Panc1 (cell line): ENCODE results near the gene NEGR1. TPM values are rescaled to one million over a fixed set of nuclear protein-coding genes. Genes with fewer than 3 reads are reported as not detected.

Experiments
- ATAC-seq: fragments of 200-7000 bp; cut with Tn5 transposase; 2 replicates; pipeline ENCODE4 v1.9.1; 2020; ENCODE audit warnings: mild to moderate bottlenecking, moderate library complexity
- BruUV-seq: library from RNA; stranded (reverse); fragments of 400-500 nt; replicated peaks from 2 replicates; lab custom pipeline; 2021; lab: Mats Ljungman, UMichigan
- CTCF ChIA-PET: fragments of 300-600 bp; sonication (Branson Sonifier 250); formaldehyde crosslinking; loops from one replicate; lab custom pipeline; 2022; ENCODE audit warnings: antibody characterized with exemption; lab: Charles Lee
- POLR2A ChIA-PET: fragments of 300-600 bp; sonication (Branson Sonifier 250); formaldehyde crosslinking; loops from one replicate; lab custom pipeline; 2022; ENCODE audit warnings: antibody characterized with exemption; lab: Charles Lee
- DNase-seq: peaks from one replicate; pipeline ENCODE4 v3.0.0-alpha.2; 2010; ENCODE audit warnings: low read depth, low spot score
- H3K27ac ChIP-seq: 2 replicates; pipeline ENCODE4 v1.5.1; 2011; ENCODE audit warnings: mild to moderate bottlenecking, low read length, inconsistent platforms
- H3K27me3 ChIP-seq: fragments of 200-500 bp; sonication (Bioruptor generic); 2 replicates; pipeline ENCODE4 v1.6.0; 2014; ENCODE audit warnings: low read length, inconsistent platforms; ENCODE audit not compliant: control insufficient read depth, insufficient read depth
- H3K36me3 ChIP-seq: fragments of 200-500 bp; sonication (Bioruptor generic); 2 replicates; pipeline ENCODE4 v1.5.1; 2014; ENCODE audit warnings: inconsistent platforms, mild to moderate bottlenecking, low read length, moderate library complexity; ENCODE audit not compliant: control insufficient read depth, insufficient read depth
- H3K4me1 ChIP-seq: 2 replicates; pipeline ENCODE4 v1.5.1; 2011; ENCODE audit warnings: inconsistent platforms, mild to moderate bottlenecking, low read length, moderate library complexity; ENCODE audit not compliant: control insufficient read depth, insufficient read depth
- H3K4me3 ChIP-seq, 2 experiments: 2 replicates each; pipeline ENCODE4 v1.5.1; 2011 to 2012; ENCODE audit warnings: low read depth in 2 of 2, low read length in 2 of 2, mild to moderate bottlenecking in 2 of 2, inconsistent platforms in 1 of 2, moderate library complexity in 1 of 2
- H3K9me3 ChIP-seq: fragments of 200-500 bp; sonication (Bioruptor generic); 2 replicates; pipeline ENCODE4 v1.5.1; 2014; ENCODE audit warnings: low read depth, mild to moderate bottlenecking, inconsistent platforms, low read length, moderate library complexity; ENCODE audit not compliant: control insufficient read depth, insufficient read depth
- POLR2AphosphoS5 ChIP-seq: IDR thresholded peaks from 2 replicates; pipeline ENCODE4 v1.6.1; 2012; ENCODE audit warnings: mild to moderate bottlenecking, low read depth, low read length, moderate library complexity
- REST ChIP-seq, 2 experiments: IDR thresholded peaks; 2 replicates each; pipeline ENCODE4 v1.6.1; 2011 to 2012; ENCODE audit warnings: low read depth in 2 of 2, control low read depth in 1 of 2, low read length in 1 of 2, mild to moderate bottlenecking in 1 of 2, moderate library complexity in 1 of 2; ENCODE audit not compliant: insufficient read depth in 1 of 2
- SIN3A ChIP-seq: IDR thresholded peaks from 2 replicates; pipeline ENCODE4 v1.6.1; 2012; ENCODE audit warnings: low read depth, mild to moderate bottlenecking, low read length, moderate library complexity, borderline replicate concordance; ENCODE audit not compliant: insufficient read depth
- TCF7L2 ChIP-seq: IDR thresholded peaks from 2 replicates; pipeline ENCODE4 v1.6.1; 2011; ENCODE audit warnings: mild to moderate bottlenecking, low read depth, low read length, inconsistent platforms
- in situ Hi-C: cut with HindIII; loops from 2 replicates; pipeline ENCODE4 v1.10.0; 2016; ENCODE audit warnings: low sequenced_read_pairs, low pct_unique_long_range_greater_than_20kb
- intact Hi-C: fragments of 100-400 bp; cut with micrococcal nuclease; formaldehyde crosslinking; loops from one replicate; pipeline ENCODE4 v1.10.0; 2022; ENCODE audit not compliant: unreplicated experiment
- total RNA-seq: library from RNA; stranded (reverse); gene quantifications from one replicate; pipeline ENCODE4 v1.2.1, GENCODE V29; 2021; ENCODE audit not compliant: unreplicated experiment
- TF ChIP-seq, protein P1 (sequence below): fragments of 450-650 bp; IDR thresholded peaks from 2 replicates; pipeline ENCODE4 v1.5.1; 2017; ENCODE audit warnings: mild to moderate bottlenecking

Gene NEGR1
- total RNA-seq, 1 experiment from 2014 or later: 2.7 TPM

- no peak for TF ChIP-seq SIN3A
- no peak for TF ChIP-seq POLR2AphosphoS5
- TF ChIP-seq, protein P1, sequence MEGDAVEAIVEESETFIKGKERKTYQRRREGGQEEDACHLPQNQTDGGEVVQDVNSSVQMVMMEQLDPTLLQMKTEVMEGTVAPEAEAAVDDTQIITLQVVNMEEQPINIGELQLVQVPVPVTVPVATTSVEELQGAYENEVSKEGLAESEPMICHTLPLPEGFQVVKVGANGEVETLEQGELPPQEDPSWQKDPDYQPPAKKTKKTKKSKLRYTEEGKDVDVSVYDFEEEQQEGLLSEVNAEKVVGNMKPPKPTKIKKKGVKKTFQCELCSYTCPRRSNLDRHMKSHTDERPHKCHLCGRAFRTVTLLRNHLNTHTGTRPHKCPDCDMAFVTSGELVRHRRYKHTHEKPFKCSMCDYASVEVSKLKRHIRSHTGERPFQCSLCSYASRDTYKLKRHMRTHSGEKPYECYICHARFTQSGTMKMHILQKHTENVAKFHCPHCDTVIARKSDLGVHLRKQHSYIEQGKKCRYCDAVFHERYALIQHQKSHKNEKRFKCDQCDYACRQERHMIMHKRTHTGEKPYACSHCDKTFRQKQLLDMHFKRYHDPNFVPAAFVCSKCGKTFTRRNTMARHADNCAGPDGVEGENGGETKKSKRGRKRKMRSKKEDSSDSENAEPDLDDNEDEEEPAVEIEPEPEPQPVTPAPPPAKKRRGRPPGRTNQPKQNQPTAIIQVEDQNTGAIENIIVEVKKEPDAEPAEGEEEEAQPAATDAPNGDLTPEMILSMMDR: no peak
- no peak for TF ChIP-seq TCF7L2
- TF ChIP-seq REST (IDR thresholded peaks at IDR 0.05; ENCODE audit: insufficient read depth in 1 of 2, low read depth in 2 of 2, low read length in 1 of 2): no peak
- Histone ChIP-seq H3K36me3 (no peaks in the 10 kb centered on the region), H3K27ac (no peak overlapping the region), H3K27me3 (no peaks in the 10 kb centered on the region), H3K4me1 (no peaks in the 10 kb centered on the region), H3K9me3 (no peaks in the 10 kb centered on the region), H3K4me3 (no peak overlapping the region)
- ChIA-PET POLR2A (no interaction called here), CTCF (no interaction called here)
- BruUV-seq: no TSS peak
- intact Hi-C loops (no loop called here), in situ Hi-C loops (no loop called here)
- DNase-seq (no peak), ATAC-seq (no peak)
Measured at GRCh38 chr1:72296501-72296900, 14.2 kb upstream of the NEGR1 start.

DNA sequence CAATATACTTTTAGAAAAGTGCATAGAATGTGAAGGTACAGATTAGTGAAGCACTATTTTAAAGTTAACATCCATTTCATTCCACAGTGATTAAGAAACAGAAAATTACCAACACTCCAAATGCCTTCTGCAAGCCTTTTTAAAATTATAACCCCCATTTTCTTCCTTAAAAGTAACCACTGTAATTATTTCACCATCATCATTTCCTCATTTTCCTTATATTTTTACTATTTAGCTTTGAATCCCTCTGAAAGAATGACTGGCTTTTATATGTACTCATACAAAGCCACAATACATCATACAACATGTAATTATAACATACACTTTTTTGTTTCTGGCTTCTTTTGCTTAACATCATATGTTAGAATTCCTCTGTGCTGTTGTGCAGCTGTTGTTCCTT, 6.5 kb upstream of the NEGR1 start:
- intact Hi-C loops: no loop called here
- POLR2A ChIA-PET: no interaction called here
- Histone ChIP-seq H3K27ac (no peak overlapping the region), H3K4me3 (no peak overlapping the region), H3K27me3 (no peaks in the 10 kb centered on the region), H3K36me3 (no peaks in the 10 kb centered on the region), H3K9me3 (no peaks in the 10 kb centered on the region), H3K4me1 (peaks cover 7% of the 10 kb centered on the region)
- ATAC-seq: no peak
- TF ChIP-seq REST (IDR thresholded peaks at IDR 0.05; ENCODE audit: insufficient read depth in 1 of 2, low read depth in 2 of 2, low read length in 1 of 2): no peak
- DNase-seq: no peak
- BruUV-seq: no TSS peak
- CTCF ChIA-PET: no interaction called here
- in situ Hi-C loops: no loop called here
